Activated naive CD8-positive, alpha-beta T cell treated with anti-CD3 and anti-CD28 coated beads, Interleukin-2, amount 50 U/mL, for 16 hours (primary cell): ENCODE measurements around the gene RGL4.
"Not testable (repeated sequence)": the region's sequence is repeated elsewhere in the genome, so short reads cannot be mapped to it uniquely, and the experiment has no call there.

Experiments
- DNase-seq: peaks from one replicate; pipeline ENCODE4 v3.0.0-alpha.2; 2020; ENCODE audit warnings: low read depth, low spot score

Gene RGL4, protein sequence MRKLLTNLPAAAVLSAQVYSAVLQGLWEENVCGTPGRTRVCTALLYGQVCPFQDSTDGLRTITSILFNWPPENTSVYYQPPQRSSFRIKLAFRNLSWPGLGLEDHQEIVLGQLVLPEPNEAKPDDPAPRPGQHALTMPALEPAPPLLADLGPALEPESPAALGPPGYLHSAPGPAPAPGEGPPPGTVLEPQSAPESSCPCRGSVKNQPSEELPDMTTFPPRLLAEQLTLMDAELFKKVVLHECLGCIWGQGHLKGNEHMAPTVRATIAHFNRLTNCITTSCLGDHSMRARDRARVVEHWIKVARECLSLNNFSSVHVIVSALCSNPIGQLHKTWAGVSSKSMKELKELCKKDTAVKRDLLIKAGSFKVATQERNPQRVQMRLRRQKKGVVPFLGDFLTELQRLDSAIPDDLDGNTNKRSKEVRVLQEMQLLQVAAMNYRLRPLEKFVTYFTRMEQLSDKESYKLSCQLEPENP

GRCh38 chr22:23690713-23691112, at the start of gene RGL4:
Gene RGL4, plus strand, starts transcription at chr22:23691013. Its CDS starts 1,018 bp downstream, at chr22:23692031.
- DNase-seq, result no peak

DNA sequence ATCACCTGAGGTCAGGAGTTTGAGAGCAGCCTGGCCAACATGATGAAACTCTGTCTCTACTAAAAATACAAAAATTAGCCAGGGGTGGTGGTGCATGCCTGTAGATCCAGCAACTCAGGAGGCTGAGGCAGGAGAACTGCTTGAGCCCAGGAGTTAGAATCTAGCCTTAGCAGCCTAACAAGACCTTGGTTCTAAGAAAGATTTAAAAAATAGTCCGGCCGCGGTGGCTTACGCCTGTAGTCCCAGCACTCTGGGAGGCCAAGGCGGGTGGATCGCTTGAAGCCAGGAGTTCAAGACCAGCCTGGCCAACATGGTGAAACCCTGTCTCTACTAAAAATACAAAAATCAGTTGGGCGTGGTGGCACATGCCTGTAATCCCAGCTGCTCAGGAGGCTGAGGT, 44.3 kb upstream of the RGL4 start:
- DNase-seq, result not testable (repeated sequence)

DNA sequence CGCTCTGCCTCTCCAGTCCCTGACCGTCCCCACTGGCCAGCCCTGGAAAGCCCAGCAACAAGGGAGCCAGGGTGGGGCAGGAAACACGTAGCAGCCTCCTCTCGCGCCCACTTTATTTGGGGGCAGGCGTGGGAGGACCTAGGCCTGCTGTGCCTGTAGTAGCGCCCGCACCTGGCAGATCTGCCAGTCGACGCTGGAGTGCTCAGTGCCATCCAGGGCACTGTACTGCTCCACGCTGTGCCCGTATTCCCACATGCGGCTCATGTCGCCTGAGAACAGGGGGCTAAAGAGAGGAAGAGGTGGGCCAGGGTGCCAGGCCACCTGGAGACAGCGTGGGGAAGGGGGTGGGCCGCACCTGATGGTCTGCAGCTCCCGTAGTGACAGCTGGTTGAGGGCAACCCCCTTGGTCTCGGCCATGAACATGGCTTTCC, 41.7 kb upstream of the RGL4 start:
- no peak for DNase-seq

GRCh38 chr22:23651676-23652075, 39.1 kb upstream of the RGL4 start:
- no peak for DNase-seq

GRCh38 chr22:23652286-23652685, 38.5 kb upstream of the RGL4 start:
- DNase-seq, result no peak

DNA sequence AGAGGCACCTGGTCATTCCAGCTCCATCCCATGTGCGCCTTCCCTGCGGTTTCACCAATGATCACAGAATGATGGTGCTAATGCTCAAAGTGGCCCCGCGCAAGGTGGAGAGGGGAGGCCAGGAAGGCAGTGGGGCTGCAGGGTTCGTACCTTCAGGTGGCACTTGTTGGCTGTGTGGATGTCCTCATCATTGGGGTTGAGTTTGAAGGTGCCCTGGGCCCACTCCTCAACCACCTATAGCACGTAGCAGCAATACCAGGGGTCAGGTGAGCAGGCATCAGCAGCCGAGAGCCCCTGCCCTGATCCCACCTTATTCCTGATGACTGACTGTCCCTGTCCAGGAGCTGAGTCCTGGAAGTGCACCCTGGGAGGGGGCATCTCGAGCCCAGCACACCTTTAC, 38.1 kb upstream of the RGL4 start:
- DNase-seq, result no peak

DNA sequence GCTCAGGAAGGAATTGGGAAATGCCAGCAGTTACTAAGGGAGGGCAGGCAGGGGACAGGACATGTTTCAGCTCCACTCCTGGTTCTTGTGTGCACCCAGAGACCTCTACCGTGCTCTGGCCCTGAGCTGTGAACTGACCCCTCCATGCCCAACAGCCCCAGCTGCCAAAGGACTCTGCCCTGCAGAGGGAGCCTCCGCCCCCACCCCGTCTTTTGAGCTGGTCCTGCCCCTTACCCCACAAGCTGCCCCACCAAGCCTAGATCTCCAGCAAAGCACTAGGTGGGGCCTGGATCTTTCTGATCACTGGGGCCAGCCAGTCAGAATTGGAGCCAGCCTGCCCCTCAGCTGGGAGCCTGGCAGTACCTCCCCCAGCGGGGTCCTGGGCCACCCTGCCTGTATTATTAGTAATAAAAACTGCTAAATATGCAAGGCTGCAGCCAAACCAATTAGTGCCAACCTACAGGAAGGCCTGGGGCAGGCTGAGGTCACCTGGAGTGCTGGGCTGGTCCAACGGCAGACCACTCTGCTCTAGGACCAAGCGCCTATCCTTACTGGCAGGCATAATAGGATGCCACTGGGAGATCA, 34.8 kb upstream of the RGL4 start:
- no peak for DNase-seq

GRCh38 chr22:23657727-23658126, 33.1 kb upstream of the RGL4 start:
- DNase-seq, result no peak

DNA sequence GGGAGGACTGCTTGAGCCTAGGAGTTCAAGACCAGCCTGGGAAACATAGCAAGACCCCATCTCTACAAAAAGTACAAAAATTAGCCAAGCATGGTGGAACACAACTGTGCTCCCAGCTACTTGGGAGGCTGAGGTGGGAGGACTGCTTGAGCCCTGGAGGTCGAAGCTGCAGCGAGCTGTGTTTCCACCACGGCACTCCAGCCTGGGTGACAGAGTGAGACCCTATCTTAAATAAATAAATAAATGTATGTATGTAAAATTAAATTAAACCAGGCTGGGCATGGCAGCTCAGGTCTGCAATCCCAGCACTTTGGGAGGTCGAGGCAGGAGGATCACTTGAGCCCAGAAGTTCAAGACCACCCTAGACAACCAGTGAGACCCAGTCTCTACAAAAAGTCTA, 30.4 kb upstream of the RGL4 start:
- DNase-seq, result not testable (repeated sequence)

DNA sequence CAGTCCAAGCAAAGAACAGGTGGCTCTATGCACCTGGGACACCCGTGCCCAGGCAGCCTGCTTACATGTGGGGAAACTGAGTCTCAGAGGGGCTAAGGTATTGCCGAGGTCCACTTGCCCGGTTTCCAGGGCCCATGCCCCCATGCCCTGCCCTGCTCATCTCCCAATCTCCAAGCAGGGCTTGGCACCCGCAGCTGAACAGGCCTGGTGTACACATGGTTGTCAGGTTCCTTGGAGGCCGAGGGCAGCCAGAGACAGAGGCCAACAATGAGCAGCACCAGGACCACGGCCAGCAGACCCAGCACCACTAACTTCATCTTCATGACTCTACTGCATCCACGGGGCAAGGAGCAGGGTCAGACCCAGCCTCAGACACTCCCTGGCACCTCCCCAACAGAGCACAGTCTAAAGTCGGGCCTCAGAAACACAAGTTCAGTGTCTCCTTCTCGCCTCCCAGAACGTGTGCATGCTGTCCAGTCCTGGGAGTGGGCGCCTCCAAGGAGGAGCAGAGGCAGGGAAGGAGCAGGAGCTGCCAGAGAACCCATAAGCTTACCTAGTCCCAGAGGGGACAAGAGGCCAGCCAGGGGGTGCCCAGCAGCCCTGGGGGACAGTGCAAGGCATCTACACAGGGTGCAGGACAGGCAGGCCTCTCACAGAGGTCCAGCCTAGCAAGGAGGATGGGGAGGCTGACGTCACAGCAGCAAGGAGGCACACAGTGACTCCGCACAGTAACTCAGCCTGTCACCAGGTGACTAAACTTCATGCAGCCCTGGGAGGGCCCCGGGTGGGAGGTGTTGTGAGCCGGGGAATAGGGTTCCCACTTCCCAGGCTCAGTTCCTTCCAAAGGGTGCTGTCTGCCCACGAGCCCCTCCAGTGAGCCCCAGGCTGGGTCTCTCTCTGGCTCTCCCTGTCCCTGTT, 20.2 kb upstream of the RGL4 start:
- DNase-seq, result no peak

DNA sequence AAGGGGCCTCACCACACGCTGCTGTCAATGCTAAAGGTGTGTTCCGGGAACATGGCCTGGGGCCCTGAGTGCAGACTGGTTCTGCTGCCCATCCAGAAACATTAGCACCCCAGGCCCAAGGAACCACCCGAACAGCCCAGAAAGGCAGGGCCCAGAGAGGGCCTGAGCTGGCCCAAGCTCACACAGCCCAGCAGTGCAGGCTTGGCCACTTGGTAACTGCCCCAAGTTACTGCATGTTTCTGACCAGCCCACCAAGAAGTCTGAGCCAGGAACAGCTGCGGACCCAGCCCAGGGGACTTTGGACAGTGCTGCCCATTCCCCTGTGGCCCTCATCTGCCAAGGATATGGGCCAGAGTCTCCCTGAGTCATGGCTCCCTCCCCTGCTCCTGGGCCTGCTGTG, 19.4 kb upstream of the RGL4 start:
- DNase-seq, result not testable (repeated sequence)

DNA sequence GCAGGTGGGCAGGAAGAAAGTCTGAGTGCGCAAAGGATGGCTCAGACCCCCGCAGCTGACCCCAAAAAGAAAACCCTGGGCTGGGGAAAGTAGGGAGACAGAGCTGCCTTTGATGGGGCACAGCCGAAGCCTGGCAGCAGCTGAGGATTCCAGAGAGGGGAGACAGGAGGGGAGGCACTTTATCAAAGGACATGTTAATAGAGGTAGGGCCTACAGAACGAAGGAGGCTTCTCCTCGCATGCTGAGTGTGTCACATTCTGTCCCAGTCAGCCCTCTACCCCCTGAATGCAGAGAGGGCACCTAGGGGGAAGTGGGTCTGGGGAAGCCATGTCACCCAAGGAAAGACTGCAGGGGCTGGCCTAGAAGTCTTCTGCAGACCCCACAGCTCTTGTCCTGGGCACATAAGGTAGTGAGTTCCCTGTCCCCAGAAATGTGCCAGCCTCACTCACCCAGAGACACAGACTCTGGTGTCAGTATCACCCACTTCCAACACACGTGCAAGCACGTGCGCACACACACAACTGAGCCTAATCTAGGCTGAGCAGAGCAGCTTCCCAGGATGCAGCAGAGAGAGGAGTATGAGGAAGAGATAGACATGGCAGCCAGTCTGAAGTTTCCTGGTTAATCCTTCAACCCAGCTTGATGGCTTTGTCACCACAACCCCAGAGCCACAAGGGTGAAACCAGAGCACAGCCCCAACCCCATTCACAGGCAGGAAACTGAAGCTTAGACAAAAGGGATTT, 18.3 kb upstream of the RGL4 start:
- not testable (repeated sequence) for DNase-seq

GRCh38 chr22:23673050-23673620, 17.7 kb upstream of the RGL4 start:
- DNase-seq, result no peak

GRCh38 chr22:23673826-23674690, 16.8 kb upstream of the RGL4 start:
- no peak for DNase-seq

- DNase-seq, result not testable (repeated sequence)
These were observed 15.8 kb upstream of the RGL4 start for GRCh38 chr22:23674886-23675501.

DNA sequence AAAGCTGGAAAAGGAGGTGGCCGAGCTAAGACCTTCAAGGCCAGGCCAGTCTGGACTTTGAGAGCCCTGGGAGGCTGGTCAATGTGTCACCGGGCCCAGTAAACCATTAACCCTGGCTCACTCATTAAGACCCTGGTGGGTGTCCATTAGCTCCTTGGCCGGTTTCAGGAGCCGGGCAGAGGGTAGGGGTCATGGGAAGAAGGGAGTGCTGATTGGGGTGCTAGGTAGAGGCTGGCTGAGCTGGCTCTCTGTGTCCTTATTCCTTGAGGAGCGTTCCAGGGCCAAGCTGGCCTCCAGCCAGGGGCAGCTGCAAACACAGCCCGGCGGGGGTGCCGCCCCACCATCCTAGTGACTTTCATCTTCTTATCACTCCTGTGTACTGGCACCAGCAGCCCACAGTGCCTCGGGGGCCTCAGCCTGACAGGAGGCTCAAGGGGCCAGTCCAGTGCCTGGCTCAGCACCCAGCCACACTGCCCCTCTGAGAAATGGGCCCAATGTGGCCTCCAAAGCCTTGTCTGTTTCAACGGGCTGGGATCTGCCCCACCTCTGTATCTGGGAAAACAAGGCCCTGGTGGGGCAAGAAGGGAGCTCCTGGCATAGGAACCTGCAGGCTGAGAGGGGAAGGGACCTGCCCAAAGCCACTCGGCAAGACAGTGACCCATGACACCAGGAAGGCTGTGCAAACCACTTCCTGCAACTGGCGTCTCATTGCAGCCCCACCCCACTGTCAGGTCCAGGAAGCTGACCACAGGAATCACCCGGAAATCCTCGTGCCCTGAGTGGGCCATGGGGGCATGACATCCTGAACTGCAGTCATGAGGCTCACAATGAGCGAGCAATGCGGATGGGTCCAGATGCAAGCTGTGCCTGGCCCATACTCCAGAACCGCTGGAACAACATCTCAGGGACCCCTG, 15.1 kb upstream of the RGL4 start:
- no peak for DNase-seq

- DNase-seq, result not testable (repeated sequence)
These were observed 13.7 kb upstream of the RGL4 start for GRCh38 chr22:23676841-23677700.

DNA sequence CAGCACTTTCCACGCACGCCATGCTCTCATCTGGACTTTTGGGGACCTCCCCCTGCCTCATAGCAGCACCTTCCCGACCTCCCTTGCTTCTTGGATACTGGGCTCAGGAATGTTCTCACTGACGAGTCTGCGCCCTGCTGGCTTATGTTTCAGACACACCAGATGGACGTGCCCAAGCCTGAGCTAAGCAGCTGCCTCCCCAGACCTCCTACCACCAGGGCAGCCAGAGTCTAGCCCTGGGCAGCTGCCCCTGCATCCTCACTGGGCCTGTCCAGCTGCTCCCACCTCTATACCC, 13.2 kb upstream of the RGL4 start:
- DNase-seq, result no peak
